HepG2 (cell line): Measurements from ENCODE around the gene IRS2. TPM values are rescaled to one million over a fixed set of nuclear protein-coding genes. Genes with fewer than 3 reads are reported as not detected.

Experiments
- ATAC-seq: fragments of 200-7000 bp; cut with Tn5 transposase; 3 replicates; pipeline ENCODE4 v1.9.1; 2020; ENCODE audit warnings: mild to moderate bottlenecking, moderate library complexity
- BruUV-seq: library from RNA; stranded (reverse); fragments of 400-500 nt; replicated peaks from 2 replicates; lab custom pipeline; 2021; lab: Mats Ljungman, UMichigan
- CTCF ChIA-PET: fragments of 300-600 bp; formaldehyde crosslinking; extraction: SDS; loops from one replicate; lab custom pipeline; 2021; ENCODE audit warnings: low total read pairs, inconsistent platforms, low intra/inter-chr PET ratio; lab: Yijun Ruan, JAX
- POLR2A ChIA-PET: fragments of 350-600 bp; sonication (Branson Sonifier 250); formaldehyde crosslinking; loops from one replicate; lab custom pipeline; 2020; ENCODE audit warnings: antibody characterized with exemption, inconsistent platforms; lab: Yijun Ruan, JAX
- DNase-seq: peaks from one replicate; pipeline ENCODE4 v3.0.0-alpha.2; 2015; ENCODE audit warnings: low spot score
- FAIRE-seq: peaks from 3 replicates; lab custom pipeline; 2011; peaks lifted over from hg19 to GRCh38; lab: Jason Lieb, UNC
- H2AFZ ChIP-seq: one replicate; pipeline ENCODE4 v1.6.1; 2011; ENCODE audit warnings: low read length, inconsistent platforms
- H3K27ac ChIP-seq: fragments of 300-600 bp; 3 replicates; pipeline ENCODE4 v1.8.0; 2011; ENCODE audit warnings: mixed run types, mild to moderate bottlenecking, mixed read lengths, low read length, inconsistent platforms; ENCODE audit not compliant: insufficient read depth; ENCODE audit errors: extremely low read length
- H3K27me3 ChIP-seq, 2 experiments: fragments of 200-600 bp in 1 of 2; 2 replicates in 1 of 2; 3 replicates in 1 of 2; pipeline versions ENCODE4 v1.6.0 to v1.8.0; 2011; ENCODE audit warnings: low read length in 2 of 2, mild to moderate bottlenecking in 2 of 2, moderate library complexity in 2 of 2, inconsistent platforms in 1 of 2; ENCODE audit not compliant: insufficient read depth in 2 of 2, control insufficient read depth in 1 of 2
- H3K36me3 ChIP-seq, 2 experiments: fragments of 200-600 bp in 1 of 2; replicated peaks in 1 of 2; 2 replicates in 1 of 2; 3 replicates in 1 of 2; pipeline versions ENCODE4 v1.5.1 to v1.8.0; 2011; ENCODE audit warnings: low read length in 2 of 2, inconsistent platforms in 1 of 2; ENCODE audit not compliant: insufficient read depth in 2 of 2, control insufficient read depth in 1 of 2
- H3K4me1 ChIP-seq: 2 replicates; pipeline ENCODE4 v1.5.1; 2012; ENCODE audit warnings: low read length, inconsistent platforms; ENCODE audit not compliant: insufficient read depth
- H3K4me2 ChIP-seq: 2 replicates; pipeline ENCODE4 v1.6.0; 2011; ENCODE audit warnings: low read depth, low read length, inconsistent platforms
- H3K4me3 ChIP-seq, 3 experiments: fragments of 200-600 bp in 1 of 3; sonication (generic), shearing (Covaris generic) in 1 of 3; replicated peaks in 1 of 3; 2 replicates each; pipeline ENCODE4 v1.5.1; 2011 to 2016; ENCODE audit warnings: low read length in 3 of 3, inconsistent platforms in 2 of 3, low read depth in 2 of 3, mild to moderate bottlenecking in 2 of 3, control low read depth in 1 of 3, mixed read lengths in 1 of 3; ENCODE audit not compliant: insufficient read depth in 1 of 3
- H3K79me2 ChIP-seq: one replicate; pipeline ENCODE4 v1.6.1; 2011; ENCODE audit warnings: low read length, inconsistent platforms; ENCODE audit not compliant: insufficient read depth
- H3K9ac ChIP-seq: 2 replicates; pipeline ENCODE4 v1.6.0; 2011; ENCODE audit warnings: mild to moderate bottlenecking, low read depth, low read length, inconsistent platforms; ENCODE audit not compliant: insufficient read depth
- H3K9me3 ChIP-seq: 2 replicates; pipeline ENCODE4 v1.5.1; 2012; ENCODE audit warnings: mild to moderate bottlenecking, low read length
- H4K20me1 ChIP-seq: 2 replicates; pipeline ENCODE4 v1.6.0; 2011; ENCODE audit warnings: inconsistent platforms, mild to moderate bottlenecking, low read length, moderate library complexity; ENCODE audit not compliant: insufficient read depth
- WGBS: methylation state at CpG from one replicate; pipeline ENCODE4 v1.1.6; 2017; ENCODE audit warnings: low lambda C conversion rate; 5-methylcytosine and 5-hydroxymethylcytosine counted together
- in situ Hi-C: cut with HindIII; loops from 2 replicates; pipeline ENCODE4 v1.10.0; 2017; ENCODE audit warnings: low pct_unique_long_range_greater_than_20kb; ENCODE audit not compliant: extremely low pct_ligation_motif_present
- intact Hi-C: fragments of 100-400 bp; cut with micrococcal nuclease; formaldehyde crosslinking; loops from one replicate; pipeline ENCODE4 v1.10.0; 2022; ENCODE audit not compliant: unreplicated experiment
- polyA plus RNA-seq, 8 experiments: library from polyadenylated mRNA; depleted of rRNA in 3 of 8; stranded (reverse) in 7 of 8; unstranded in 1 of 8; fragments of >200 nt; fragmentation: Illumina TruSeq in 4 of 8; extraction: Trizol in 4 of 8; gene quantifications; 2 replicates each; pipeline versions ENCODE4 v1.2.1 to v1.2.3, GENCODE V29; 2011 to 2016; ENCODE audit warnings: low read depth in 4 of 8, missing spikeins in 1 of 8, mixed read lengths in 1 of 8; ENCODE audit not compliant: insufficient read depth in 1 of 8
- total RNA-seq, 5 experiments: library from RNA; depleted of rRNA; stranded (reverse); fragments of >200 nt; fragmentation: Illumina TruSeq; extraction: Trizol; gene quantifications; 2 replicates each; pipeline ENCODE4 v1.2.3, GENCODE V29; 2016; ENCODE audit warnings: low read depth in 1 of 5
- TF ChIP-seq, protein P1 (sequence below): sonication (generic); formaldehyde crosslinking; IDR thresholded peaks from 2 replicates; pipeline ENCODE4 v1.5.1; 2020; ENCODE audit warnings: missing genetic modification reagents, mild to moderate bottlenecking, borderline replicate concordance
- TF ChIP-seq, protein P2 (sequence below): sonication (generic); formaldehyde crosslinking; IDR thresholded peaks from 2 replicates; pipeline ENCODE4 v1.5.1; 2020; ENCODE audit warnings: mild to moderate bottlenecking, missing genetic modification reagents, moderate library complexity
- TF ChIP-seq, protein P3 (sequence below): sonication (generic); formaldehyde crosslinking; IDR thresholded peaks from 2 replicates; pipeline ENCODE4 v1.4.0; 2020; ENCODE audit warnings: missing genetic modification reagents, borderline replicate concordance

IRS2 gene
- total and polyA plus RNA-seq, 2 of the 13 experiments (the other 11 are each of a cell fraction or from before 2014, with no cell fraction given): 0.02 to 0.04 TPM

DNA sequence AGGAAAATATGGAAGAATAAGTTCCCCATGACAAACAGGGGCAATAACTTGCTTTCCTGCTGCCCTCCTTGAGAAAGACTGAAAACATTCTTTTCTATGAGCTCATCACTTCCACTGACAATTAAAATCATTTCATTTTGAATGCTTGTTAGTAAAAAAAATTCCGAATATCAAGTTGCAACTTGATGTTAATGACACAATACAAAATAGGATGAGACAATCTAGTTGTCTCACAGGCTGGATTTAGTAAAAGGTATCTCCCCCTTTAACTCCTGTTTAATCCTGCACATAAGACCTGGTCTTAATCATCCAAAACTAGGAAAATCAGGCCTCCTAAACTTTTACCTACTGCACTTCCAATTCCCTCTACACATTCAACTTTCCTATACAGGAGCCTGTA, 24.7 kb downstream of the IRS2 start (continued):
- TF ChIP-seq, protein P1, sequence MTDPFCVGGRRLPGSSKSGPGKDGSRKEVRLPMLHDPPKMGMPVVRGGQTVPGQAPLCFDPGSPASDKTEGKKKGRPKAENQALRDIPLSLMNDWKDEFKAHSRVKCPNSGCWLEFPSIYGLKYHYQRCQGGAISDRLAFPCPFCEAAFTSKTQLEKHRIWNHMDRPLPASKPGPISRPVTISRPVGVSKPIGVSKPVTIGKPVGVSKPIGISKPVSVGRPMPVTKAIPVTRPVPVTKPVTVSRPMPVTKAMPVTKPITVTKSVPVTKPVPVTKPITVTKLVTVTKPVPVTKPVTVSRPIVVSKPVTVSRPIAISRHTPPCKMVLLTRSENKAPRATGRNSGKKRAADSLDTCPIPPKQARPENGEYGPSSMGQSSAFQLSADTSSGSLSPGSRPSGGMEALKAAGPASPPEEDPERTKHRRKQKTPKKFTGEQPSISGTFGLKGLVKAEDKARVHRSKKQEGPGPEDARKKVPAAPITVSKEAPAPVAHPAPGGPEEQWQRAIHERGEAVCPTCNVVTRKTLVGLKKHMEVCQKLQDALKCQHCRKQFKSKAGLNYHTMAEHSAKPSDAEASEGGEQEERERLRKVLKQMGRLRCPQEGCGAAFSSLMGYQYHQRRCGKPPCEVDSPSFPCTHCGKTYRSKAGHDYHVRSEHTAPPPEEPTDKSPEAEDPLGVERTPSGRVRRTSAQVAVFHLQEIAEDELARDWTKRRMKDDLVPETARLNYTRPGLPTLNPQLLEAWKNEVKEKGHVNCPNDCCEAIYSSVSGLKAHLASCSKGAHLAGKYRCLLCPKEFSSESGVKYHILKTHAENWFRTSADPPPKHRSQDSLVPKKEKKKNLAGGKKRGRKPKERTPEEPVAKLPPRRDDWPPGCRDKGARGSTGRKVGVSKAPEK (CRISPR knock-in tag): no peak

DNA sequence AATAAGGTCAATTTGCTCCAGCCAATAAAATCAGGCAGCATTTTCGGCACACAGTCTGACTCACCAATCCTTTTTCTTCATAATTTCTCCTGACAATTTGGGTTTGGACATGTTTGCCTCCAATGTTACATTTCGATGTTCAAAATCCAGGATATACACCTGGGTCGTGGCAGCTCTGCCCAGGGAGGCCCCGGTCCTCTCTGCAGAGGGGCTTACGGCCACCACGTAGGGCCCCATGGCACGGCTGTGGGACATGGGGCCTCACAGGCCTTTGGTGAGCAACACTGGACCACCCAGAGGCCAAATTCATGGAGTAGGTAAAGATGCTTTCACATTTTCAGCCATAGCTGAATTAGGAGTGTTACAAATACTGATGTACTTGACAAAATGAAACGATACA, 25.4 kb downstream of the IRS2 start:
- H3K9ac ChIP-seq: no peak overlapping the region
- H2AFZ ChIP-seq: no peak overlapping the region
- H3K4me3 ChIP-seq: no peak overlapping the region
- no peak for FAIRE-seq
- WGBS: 25% methylated on average over 8 of the region's 8 CpGs
- in situ Hi-C loops: no loop called here
- H3K4me2 ChIP-seq: no peak overlapping the region
- no peak for DNase-seq
- ChIA-PET CTCF (no interaction called here), POLR2A (no interaction called here)
- H3K79me2 ChIP-seq: no peaks in the 10 kb centered on the region
- no peak overlapping the region for H3K27ac ChIP-seq
- no peaks in the 10 kb centered on the region for H3K4me1 ChIP-seq
- no peaks in the 10 kb centered on the region for H3K9me3 ChIP-seq
- H3K36me3 ChIP-seq: no peaks in the 10 kb centered on the region
- ATAC-seq: no peak
- no peaks in the 10 kb centered on the region for H4K20me1 ChIP-seq
- intact Hi-C loops: no loop called here
- TF ChIP-seq, protein P2, sequence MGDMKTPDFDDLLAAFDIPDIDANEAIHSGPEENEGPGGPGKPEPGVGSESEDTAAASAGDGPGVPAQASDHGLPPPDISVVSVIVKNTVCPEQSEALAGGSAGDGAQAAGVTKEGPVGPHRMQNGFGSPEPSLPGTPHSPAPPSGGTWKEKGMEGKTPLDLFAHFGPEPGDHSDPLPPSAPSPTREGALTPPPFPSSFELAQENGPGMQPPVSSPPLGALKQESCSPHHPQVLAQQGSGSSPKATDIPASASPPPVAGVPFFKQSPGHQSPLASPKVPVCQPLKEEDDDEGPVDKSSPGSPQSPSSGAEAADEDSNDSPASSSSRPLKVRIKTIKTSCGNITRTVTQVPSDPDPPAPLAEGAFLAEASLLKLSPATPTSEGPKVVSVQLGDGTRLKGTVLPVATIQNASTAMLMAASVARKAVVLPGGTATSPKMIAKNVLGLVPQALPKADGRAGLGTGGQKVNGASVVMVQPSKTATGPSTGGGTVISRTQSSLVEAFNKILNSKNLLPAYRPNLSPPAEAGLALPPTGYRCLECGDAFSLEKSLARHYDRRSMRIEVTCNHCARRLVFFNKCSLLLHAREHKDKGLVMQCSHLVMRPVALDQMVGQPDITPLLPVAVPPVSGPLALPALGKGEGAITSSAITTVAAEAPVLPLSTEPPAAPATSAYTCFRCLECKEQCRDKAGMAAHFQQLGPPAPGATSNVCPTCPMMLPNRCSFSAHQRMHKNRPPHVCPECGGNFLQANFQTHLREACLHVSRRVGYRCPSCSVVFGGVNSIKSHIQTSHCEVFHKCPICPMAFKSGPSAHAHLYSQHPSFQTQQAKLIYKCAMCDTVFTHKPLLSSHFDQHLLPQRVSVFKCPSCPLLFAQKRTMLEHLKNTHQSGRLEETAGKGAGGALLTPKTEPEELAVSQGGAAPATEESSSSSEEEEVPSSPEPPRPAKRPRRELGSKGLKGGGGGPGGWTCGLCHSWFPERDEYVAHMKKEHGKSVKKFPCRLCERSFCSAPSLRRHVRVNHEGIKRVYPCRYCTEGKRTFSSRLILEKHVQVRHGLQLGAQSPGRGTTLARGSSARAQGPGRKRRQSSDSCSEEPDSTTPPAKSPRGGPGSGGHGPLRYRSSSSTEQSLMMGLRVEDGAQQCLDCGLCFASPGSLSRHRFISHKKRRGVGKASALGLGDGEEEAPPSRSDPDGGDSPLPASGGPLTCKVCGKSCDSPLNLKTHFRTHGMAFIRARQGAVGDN (CRISPR knock-in tag): no peak
- TF ChIP-seq, protein P3, sequence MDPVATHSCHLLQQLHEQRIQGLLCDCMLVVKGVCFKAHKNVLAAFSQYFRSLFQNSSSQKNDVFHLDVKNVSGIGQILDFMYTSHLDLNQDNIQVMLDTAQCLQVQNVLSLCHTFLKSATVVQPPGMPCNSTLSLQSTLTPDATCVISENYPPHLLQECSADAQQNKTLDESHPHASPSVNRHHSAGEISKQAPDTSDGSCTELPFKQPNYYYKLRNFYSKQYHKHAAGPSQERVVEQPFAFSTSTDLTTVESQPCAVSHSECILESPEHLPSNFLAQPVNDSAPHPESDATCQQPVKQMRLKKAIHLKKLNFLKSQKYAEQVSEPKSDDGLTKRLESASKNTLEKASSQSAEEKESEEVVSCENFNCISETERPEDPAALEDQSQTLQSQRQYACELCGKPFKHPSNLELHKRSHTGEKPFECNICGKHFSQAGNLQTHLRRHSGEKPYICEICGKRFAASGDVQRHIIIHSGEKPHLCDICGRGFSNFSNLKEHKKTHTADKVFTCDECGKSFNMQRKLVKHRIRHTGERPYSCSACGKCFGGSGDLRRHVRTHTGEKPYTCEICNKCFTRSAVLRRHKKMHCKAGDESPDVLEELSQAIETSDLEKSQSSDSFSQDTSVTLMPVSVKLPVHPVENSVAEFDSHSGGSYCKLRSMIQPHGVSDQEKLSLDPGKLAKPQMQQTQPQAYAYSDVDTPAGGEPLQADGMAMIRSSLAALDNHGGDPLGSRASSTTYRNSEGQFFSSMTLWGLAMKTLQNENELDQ (CRISPR knock-in tag): no peak
- BruUV-seq: no TSS peak
- peaks cover 0 to 3% of the 10 kb centered on the region in 2 experiments; a peak in 1 of 5 replicates for H3K27me3 ChIP-seq
